Measurements from ENCODE around the gene ARRDC4.

ARRDC4 gene

GRCh38 chr15:98000249-98001203 lies 40.0 kb downstream of the ARRDC4 start:
- no peak for DNase-seq

GRCh38 chr15:98001663-98002194 lies 41.2 kb downstream of the ARRDC4 start:
- DNase-seq: no peak

- no peak for DNase-seq
Observed at GRCh38 chr15:98002419-98002818, 41.9 kb downstream of the ARRDC4 start.

GRCh38 chr15:98002866-98003265 lies 42.4 kb downstream of the ARRDC4 start:
- no peak for DNase-seq

- peak; percentile 11 for DNase-seq
Observed at GRCh38 chr15:98003518-98003917, 43.0 kb downstream of the ARRDC4 start.

- no peak for DNase-seq
Observed at GRCh38 chr15:98003996-98004395, 43.5 kb downstream of the ARRDC4 start.

GRCh38 chr15:98005659-98006058 lies 45.2 kb downstream of the ARRDC4 start:
- no peak for DNase-seq

GRCh38 chr15:98009169-98009568 lies 48.7 kb downstream of the ARRDC4 start:
- DNase-seq: no peak

- no peak for DNase-seq
Observed at GRCh38 chr15:98009971-98010370, 49.5 kb downstream of the ARRDC4 start.

- no peak for DNase-seq
Observed at GRCh38 chr15:98012354-98012753, 51.9 kb downstream of the ARRDC4 start.

- DNase-seq: no peak
Observed at GRCh38 chr15:98013631-98014030, 53.1 kb downstream of the ARRDC4 start.

- DNase-seq: no peak
Observed at GRCh38 chr15:98017150-98017964, 56.9 kb downstream of the ARRDC4 start.

GRCh38 chr15:98018761-98019351 lies 58.4 kb downstream of the ARRDC4 start:
- DNase-seq: no peak

Data from NCI-H345 (cell line).